Hematopoietic multipotent progenitor cell (in vitro differentiated cells): Measurements from ENCODE around the gene KCNG4. TPM values are rescaled to one million over a fixed set of nuclear protein-coding genes. Genes with fewer than 3 reads are reported as not detected.
A peak's percentile ranks its signal among the peaks of the same experiment; 100 is the strongest.
"Not testable (repeated sequence)": the region's sequence is repeated elsewhere in the genome, so short reads cannot be mapped to it uniquely, and the experiment has no call there.

Experiments
- DNase-seq, 3 donors: peaks; one replicate each; pipeline ENCODE4 v3.0.0-alpha.2; 2011 to 2015; ENCODE audit warnings: low read depth in 2 of 3, low spot score in 2 of 3
- total RNA-seq: library from RNA; depleted of rRNA; stranded (reverse); fragments of >200 nt; gene quantifications from one replicate; pipeline ENCODE4 v1.2.3, GENCODE V29; 2012

The KCNG4 gene
- total RNA-seq, 1 donor: not detected

DNA sequence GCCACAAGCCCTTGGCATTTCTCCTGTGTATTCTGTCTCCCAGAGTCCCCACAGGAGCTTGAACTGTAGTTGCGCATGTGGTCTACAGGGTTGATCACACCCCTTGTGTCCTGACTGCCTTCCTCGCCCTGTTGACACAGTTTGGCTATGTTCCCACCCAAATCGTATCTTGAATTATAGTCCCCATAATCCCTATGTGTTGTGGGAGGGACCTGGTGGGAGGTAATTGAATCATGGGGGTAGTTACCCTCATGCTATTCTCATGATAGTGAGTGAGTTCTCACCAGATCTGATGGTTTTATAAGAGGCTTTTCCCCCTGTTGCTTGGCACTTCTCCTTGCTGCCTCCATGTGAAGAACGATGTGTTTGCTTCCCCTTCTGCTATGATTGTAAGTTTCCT is 27.7 kb downstream of the KCNG4 start:
- DNase-seq: no peak

DNA sequence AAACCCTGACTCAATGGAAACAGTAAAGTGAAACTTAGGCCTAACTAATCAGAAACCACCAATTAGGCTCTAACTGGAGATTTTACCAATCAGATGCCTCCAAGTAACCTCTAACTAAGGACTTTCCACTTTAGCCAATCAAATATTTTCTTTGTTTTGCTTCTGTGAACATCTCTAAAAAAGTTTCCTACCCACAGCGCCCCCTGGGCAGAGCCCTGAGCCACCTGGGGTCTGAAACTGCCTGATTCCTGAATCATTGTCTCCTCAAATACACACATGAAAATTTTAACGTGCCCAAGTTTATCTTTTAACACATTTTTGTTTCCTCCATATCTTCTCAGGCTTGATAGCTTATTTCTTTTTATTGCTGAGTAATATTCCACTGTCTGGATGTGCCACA is 29.8 kb downstream of the KCNG4 start:
- no peak for DNase-seq

DNA sequence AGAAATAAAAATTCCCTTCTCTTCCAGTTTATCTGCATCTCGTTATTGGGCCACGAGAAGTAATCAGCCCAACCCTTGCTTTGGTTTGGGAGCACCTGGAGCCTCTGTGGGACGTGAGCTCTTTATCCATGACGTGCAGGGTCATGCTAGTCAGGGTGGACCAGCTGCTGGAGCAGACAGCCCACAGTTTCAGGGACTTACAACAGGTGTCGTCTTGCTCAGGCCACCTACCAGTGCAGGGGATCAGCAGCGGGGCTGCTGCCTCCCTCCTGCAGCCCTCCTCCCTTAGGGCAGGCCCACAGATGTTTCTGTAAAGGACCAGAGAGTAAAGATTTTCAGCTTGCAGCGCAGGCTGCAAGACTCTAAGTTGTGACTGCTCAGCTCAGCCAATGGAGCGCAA is 31.9 kb downstream of the KCNG4 start:
- no peak for DNase-seq

DNA sequence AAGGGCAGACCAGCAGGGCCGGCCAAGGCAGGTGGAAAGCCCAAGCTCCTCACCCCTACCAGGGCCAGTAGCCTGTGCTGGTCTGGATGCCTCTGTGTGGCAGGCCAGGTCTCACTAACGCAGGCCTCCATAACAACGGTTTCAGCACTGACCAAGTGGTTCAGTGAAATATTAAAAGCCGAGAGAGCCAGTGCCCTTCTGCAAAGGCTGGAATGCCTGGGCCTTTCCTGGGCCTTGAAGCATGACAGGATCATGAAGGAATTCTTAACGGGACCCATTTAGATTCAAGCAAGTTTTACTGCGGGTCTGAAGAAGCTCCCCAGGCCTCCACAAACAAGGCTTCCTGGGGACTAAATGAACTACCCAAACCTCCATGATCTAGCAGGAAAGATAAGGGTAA is 32.6 kb downstream of the KCNG4 start:
- DNase-seq: no peak

DNA sequence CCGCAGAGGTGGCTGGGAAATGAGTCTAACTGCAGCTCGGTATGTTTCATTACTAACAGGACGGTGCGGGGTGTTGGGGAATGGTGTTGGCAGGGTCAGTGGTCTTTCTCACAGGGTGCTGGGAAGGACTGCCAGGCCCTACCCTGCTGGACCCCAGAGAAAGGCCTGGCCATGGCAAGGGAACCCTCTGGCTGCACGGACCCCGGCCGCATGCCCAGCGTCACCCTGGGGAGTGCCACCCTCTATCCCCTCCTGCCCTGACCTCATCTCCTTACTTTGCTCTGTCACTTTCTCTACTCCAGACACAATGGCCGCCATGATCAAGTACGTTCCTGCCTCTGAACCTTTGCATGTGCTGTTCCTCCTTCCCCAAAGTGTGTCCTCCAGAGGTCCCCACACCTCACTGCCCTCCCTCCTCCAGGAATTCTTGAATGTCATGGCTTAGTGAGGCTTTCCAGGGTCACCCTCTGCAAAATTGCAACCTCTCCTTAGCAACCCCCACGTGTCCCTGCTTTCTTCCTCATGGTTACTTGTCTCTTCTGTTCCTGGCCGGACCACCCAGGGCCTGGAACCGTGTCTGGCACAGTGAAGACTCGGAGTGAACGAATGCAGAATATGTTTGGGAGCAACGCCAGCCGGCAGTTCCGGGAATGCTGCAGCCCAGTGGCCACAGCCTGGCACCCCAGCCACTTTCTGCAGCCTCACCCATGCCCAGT is 33.7 kb downstream of the KCNG4 start:
- DNase-seq: no peak

DNA sequence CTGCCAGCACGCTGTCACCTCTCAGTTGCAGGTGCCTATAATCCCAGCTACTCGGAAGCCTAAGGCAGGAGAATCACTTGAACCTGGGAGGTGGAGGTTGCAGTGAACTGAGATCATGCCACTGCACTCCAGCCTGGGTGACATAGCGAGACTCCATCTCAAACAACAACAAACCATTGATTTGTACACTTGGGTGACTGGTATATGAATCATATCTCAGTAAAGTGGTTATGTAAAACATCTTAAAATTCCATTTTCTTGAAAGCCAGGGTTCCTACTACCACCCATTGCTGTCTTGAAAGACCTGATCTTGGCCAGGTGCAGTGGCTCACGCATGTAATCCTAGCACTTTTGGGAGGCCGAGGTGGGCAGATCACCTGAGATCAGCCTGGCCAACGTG is 34.7 kb downstream of the KCNG4 start:
- not testable (repeated sequence) for DNase-seq

DNA sequence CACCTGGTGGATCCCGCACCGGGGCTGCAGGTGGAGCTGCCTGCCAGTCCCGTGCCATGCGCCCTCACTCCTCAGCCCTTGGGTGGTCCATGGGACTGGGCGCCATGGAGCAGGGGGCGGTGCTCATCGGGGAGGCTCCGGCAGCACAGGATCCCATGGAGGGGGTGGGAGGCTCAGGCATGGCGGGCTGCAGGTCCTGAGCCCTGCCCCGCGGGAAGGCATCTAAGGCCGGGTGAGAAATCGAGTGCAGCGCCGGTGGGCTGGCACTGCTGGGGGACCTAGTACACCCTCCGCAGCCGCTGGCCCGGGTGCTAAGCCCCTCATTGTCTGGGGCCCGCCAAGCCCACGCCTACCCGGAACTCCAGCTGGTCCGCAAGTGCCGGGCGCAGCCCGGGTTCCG is 35.3 kb downstream of the KCNG4 start:
- not testable (repeated sequence) for DNase-seq

DNA sequence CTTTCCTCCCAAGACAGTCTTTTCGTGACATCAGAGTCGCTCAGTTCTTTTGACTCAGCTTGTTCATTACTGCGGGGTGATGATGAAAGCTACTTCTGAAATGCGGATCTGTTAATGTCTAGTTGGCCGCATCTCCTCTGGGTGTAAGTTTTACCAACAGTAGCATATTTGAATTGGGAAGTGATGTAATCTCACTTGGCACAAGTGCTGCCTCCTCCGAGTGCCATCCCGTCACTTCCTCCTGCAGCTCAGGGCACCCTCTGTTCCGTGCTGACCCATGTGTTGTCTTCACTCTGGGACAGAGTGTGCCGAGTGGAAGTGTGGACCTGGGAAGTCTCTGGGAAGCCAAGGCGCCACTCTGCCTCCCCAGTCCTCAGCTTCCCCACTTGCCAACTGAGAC is 40.0 kb downstream of the KCNG4 start:
- no peak for DNase-seq

DNA sequence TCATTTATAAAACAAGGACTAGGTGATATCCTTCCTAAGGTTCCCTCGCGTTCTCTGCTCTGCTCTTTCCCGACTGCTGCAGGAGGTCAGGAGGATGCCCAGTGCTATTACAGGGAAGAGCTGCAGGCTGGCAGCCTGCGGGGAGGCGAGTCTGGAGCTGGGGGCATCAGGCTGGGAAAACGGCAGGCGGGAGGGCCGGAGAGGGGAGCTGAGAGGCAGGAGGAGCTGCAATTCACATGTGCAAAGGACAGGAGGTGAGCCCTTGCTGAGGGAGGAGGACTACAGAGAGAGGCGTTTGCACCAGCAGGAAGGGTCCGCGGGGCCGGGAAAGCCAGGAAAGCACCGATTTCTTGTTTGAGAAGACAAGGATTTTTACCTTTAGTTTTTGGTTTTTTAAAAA is 40.7 kb downstream of the KCNG4 start:
- DNase-seq: no peak

DNA sequence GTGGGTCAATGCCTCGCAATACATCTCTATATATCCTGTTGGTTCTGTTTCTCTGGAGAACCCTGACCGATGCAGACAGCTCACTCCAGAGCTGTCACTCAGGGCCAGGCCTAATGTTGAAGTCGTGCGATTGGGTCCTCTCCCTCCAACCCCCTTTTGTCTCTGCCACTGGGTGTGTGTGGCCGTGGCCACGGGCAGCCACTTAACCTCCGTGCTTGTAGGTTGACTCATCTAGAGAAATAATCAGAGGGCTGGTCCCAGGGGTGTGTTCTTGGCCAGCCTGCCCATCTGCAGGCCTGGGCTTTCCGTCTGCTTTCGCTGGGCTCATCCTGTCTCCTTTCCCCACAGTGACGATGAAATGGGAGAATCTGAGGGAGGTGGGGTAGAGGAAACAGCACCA is 41.4 kb downstream of the KCNG4 start:
- no peak for DNase-seq

DNA sequence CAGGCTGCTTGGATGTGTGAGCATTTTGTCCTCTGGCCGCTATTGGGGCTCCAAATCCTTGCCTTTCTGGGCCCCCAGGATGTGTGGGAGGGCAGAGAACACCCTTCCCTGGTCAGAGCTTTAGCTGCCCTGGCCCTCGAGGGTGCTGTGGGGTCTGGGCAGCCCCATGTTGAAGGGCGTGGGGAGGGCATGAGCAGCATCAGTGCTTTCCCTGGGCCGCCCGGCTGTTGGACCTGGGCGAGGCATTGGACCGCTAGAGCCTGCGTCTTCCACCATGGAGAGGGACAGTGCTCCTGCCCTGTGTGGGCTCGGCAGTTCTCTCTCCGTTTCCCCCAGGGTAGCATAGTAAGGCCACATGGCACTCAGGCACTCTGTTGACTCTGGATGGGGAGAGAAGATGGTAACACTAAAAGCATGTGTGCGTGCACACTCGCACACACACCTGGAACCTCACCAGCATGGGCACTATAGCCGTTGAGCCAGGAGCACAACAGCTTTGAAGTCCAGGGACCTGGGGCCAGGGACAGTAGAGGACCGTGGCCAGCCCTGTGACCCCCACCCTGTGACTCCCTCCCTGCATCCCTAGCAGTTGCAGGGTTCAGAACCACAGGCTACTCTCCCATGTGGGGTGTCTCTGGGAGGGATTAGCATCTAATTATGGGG is 42.2 kb downstream of the KCNG4 start:
- DNase-seq: no peak

DNA sequence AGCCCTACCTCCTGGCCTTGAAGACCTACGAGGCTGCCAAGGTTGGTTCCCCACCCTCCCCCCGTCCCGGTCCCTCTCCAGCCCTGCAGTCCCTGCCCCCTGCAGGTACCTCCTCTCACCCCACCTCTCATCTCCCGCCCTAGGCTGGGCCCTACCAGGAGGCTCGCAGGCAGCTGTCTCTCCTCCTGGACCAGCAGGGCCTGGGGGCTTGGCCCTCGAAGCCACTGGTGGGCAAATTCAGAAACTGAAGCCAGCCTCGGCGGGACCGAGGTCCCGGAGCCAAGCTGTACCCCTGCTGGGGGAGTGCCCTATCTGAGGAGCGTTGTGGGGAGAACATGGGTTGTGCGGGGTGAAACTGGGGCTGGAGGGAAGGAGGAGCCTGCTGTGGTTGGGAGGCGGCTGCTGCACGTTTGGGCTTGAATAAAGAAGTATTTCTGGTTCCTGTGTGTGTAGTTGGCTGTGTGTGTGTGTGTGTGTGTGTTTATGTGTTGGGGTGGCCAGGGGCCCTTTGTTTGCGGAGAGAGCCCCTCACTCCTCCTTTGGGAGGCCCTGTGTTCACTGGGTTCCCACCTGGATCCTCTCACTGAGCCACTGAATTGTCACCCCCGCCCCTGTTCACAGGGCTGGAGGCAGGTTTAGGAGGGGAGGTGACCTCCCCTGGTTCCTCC is 43.0 kb downstream of the KCNG4 start:
- no peak for DNase-seq

DNA sequence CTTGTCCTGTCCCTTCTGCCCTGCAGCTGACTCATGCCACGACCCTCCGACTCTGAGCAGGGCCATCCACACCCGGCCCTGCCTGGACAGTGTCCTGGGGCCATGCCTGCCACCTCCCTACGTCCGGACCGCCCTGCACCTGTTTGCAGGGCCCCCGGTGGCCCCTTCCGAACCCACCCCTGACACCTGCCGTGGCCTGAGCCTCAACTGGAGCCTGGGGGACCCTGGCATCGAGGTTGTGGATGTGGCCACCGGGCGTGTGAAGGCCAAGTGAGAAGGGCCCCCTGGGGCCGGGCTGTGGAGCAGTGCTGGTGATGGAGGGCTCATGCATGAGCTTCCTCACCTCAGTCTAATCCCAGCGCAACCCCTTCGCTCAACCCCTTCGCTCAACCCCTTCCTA is 43.7 kb downstream of the KCNG4 start:
- DNase-seq: no peak

DNA sequence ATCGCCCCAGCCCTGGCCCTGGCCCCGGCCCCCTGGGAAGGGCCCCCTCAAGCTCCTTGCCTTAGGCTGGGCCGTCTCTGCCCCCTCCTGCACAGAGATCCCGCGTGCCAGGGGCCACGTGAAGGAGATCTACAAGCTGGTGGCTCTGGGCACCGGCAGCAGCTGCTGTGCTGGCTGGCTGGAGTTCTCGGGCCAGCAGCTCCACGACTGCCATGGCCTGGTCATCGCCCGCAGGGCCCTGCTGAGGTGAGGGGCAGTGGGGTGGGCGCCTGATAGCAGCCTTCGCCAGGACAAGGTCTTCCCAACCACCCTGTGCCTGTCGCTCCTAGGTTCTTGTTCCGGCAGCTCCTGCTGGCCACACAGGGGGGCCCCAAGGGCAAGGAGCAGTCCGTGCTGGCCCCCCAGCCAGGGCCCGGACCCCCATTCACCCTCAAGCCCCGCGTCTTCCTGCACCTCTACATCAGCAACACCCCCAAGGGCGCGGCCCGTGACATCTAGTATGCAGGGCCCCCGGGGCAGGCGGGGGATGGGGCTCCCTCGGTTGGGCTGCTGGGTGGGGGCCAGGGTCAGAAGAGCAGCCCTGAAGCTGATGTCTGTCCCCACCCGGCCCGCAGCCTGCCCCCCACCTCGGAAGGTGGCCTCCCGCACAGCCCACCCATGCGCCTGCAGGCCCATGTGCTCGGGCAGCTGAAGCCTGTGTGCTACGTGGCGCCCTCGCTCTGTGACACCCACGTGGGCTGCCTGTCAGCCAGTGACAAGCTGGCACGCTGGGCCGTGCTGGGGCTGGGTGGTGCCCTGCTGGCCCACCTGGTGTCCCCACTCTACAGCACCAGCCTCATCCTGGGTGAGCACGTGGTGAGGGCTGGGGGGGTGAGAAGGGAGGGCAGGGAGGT is 44.4 kb downstream of the KCNG4 start:
- DNase-seq: no peak

DNA sequence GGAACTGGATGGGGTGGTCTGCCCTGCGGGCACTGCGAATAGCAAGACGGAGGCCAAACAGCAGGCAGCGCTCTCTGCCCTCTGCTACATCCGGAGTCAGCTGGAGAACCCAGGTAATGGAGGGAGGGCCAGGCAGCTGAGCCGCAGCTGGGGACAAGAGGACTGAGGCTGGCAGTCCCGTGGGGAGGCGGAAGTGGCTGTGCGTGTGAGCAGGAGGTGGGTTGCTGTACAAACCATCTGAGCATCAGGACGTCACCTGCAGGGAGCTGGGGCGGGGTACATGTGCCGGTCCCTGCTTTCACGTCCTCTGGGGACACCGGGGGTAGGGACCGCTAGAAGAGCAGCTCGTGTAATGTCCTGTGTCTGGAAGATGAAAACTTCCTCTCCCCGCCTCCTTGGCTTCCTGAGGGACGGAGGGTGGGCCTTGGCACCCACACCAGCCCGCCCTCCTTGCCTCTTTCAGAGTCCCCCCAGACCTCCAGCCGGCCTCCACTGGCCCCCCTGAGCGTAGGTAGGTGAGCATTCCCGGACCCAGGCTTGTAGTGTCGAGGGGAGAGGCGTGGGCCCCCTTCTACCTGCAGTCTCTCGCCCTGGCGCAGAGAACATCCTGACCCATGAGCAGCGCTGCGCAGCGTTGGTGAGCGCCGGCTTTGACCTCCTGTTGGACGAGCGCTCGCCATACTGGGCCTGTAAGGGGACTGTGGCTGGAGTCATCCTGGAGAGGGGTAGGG is 45.2 kb downstream of the KCNG4 start:
- peak in 2 of 3 donors; percentile 33 to 54 for DNase-seq

DNA sequence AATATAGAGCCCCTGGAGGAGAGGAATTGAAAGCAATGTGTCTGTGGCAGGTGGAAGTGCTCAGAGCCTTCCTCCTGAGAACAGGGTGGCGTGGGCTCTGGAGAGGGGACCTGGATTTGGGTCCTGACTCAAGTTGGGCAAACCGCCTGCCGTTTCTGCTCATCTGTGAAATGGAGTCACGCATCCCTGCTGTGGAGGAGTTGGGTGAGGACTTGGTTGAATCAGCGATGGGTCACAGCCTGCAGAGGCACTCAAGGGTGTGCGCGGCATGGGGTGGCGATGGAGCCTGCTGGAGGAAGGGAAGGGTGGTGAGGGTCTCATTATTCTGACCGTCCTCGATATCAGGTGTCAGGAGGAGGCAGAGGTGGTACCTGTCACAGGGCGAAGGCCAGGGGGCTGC is 45.8 kb downstream of the KCNG4 start:
- DNase-seq: no peak

DNA sequence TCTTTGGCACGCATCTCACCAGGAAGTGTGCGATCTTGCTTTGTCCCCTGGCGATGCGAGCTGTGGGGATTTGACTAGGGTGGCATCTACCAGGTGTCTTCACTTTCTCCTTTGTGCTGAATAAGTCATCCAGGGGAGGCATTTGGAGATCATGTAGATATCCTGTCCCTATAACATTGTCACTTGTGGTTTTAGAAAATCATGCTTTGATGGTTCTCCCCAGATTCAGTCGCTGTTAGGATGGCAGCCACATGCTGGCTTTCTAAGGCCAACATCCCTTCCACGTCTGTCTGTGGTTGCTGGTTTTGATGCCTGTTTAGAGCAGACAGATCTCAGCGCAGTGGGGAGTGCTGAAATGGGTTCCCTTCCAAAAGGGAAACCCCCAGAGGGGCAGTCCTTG is 46.3 kb downstream of the KCNG4 start:
- DNase-seq: no peak

DNA sequence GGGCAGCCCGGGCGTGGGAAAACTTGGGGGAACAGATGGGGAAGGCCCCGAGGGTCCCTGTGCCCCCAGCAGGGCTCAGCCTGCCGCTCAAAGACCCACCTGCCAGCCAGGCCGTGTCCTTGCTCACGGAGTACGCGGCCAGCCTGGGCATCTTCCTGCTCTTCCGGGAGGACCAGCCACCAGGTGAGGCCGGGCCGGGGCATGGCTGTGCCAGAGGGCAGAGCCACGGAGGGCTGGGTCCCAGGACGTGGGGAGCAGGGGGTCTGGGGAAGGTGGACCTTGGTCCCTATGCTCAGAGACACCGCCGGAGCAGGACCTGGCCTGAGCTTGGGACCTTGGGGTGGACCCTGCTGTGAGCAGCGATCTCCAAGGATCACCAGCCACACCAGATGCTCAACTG is 48.3 kb downstream of the KCNG4 start:
- no peak for DNase-seq

DNA sequence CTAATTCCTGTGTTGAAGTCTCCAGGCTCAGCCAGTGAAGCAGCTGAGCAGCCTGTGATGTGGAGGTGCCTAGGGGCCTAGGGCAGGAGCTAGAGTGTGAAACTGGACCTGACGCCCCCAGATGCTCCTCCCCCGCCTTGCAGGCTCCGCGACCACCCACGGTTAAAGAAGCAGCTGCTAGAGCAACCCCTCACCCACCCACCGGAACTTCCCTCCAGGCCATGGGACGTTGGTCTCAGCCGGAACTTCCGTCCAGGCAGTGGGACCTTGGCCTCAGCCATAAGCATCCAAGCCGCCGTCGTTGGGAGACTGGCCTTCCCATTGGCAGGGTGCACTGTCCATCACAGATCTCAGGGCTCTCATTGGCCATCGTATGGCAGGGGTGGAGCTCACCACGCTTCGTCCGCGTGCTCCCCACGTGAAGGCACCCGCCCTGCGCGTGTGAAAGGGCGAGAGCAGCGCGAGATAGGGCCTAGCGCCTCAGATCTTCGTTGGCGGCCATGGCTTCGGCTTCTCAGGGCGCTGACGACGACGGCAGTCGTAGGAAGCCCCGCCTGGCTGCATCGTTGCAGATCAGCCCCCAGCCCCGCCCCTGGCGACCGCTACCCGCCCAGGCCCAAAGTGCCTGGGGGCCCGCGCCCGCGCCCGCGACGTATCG is 49.0 kb downstream of the KCNG4 start, which contains the start of gene ADAD2:
TSS of gene ADAD2 (plus strand) at position 427 of the 658 bp plus-strand sequence. CDS start at position 501, 74 bp downstream.
- no peak for DNase-seq
